Activated CD8-positive, alpha-beta memory T cell treated with anti-CD3 and anti-CD28 coated beads for 4 hours (primary cell): Measurements from ENCODE around the gene PRELP.
"Not testable (repeated sequence)": the region's sequence is repeated elsewhere in the genome, so short reads cannot be mapped to it uniquely, and the experiment has no call there.

ENCODE experiments used
- DNase-seq, 2 donors: peaks; one replicate each; pipeline ENCODE4 v3.0.0-alpha.2; 2020; ENCODE audit warnings: low read depth in 2 of 2

PRELP gene

DNA sequence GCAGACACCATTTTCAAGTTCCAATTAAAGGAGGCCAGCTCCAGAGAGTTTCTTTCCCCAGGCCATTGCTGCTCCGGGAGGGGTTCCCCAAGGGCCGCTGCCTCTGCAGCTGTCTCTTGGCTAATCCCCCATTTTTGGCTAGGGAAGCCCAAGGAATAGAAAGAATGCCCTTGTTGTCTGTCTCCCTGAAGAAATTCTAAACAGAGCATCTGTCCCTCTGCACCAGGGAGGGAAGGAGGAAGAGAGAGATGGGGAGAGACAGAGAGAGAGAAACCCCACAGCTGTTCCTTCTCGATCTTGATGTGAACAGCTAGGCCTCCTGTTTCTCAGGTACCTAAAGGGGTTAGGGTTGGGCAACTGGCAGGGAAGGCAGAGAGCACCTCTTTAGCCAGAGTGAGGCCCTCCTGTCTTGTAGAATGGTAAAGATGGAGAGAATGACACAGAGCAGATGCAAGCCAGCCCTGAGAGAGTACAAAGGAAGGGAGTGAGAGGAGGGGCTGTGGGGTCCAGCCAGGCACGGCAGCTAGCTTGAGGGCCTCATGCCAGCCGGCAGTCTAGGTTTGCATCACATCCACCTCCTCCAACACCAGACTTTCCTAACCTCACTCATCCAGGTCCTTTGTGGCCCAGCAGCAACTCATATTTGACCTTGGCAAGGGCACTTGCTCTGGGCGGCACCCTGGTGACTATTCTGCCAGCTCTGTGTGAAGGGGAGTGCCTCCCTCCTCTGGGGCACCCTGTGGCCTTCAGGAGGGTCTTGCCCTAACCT lies 31.4 kb downstream of the PRELP start:
- no peak for DNase-seq

DNA sequence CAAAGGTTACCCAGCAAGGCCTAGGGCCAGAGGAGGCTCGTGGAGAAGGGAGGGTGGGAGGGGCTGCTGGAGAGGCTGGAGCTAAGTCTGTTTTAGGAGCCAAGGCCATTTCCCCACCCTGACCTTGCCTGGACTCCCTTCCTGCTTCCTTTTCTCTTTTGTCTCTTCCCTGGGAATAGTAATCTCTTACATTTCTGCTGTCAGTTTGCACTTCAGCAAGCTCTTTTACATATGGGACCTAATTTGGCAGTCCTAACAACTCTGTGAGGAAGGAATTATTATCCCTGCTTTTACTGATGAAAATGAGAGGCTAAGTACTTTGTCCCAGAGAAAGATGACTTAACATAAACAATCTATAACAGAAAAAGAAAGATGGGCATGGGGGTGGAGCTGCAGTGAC lies 32.2 kb downstream of the PRELP start:
- DNase-seq = no peak

DNA sequence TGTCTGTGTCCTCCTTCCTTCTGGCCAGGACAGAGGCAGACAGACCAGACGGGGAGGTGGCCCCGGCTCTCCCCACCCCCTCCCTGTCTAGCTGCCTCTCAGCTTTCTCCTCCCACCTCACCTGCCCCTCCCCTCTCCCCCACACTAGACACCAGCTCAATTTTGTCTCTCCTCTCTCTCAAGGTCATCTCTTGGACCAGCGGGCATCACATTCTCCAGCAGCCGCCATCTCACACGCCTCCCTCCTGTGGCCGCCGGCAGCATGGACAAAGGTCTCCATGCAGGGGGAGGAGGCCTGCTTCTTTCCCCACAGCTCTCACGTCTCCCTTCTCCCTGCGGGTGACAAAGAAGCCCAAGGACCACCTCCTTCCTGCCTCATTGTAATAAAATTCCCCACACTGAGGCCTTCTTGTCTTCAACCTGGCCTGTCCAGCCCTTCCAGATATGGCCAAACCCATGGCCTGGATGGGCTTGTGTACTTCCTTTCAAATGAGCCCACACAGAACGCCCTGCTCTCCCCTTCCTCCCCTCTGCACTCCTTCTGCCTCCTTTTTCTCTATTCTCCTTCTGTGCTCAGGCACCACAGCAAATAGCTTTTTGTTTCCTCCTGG lies 33.0 kb downstream of the PRELP start:
- DNase-seq = no peak

DNA sequence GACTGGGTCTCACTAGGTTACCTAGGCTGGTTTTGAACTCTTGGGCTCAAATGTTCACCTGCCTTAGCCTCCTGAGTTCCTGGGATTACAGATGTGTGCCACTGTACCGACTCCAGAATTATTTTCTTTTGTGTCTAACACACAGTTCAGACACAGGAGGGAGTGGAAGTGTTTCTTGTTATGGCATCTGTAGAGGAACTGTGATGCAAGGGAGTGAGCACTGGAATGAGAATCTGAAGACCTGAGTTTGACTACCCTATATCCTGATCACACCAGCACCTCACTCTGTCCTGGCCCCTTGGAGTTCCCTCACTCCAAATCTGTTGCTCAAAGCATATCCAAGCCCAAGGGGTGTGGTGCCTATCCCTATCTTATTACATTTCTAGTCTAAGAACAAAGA lies 33.5 kb downstream of the PRELP start:
- DNase-seq = no peak

DNA sequence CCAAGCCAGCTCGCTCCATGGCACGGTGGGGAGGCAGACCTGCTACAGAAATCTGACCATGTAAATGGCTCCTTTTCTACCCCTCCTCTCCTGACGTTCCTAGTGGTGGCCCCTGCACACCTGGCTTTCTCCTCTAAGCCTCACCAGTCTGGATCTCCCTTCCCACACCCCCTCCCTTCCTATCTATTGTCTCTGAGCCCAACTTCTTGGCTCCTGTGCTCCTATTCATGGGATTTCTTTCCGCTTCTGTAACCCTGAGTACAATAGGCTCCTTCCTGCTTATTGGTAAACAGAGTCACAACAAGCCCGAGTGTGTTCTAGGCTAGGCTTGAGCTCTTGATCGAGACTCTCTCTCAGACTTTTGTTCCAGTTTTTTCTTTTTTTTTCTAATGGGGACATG lies 35.9 kb downstream of the PRELP start:
- DNase-seq = no peak

DNA sequence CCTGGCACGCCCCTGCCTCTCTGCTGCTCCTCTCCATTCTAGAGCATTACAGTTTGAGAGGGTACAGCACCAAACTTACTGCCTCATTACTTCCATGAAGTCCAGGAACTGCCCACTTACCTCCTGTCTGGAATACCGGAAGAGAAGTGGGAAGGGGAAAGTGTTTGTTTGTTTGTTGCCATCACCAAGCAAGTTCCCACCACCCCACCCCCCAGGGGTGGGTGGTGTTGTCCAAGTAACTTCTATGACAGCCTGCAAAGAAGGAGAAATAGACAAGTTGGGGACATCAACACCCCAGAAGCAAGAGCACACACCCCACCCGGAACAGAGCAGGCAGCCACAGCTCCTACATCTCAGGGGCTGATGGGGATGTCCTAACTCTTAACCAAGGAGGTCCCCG lies 36.3 kb downstream of the PRELP start:
- no peak for DNase-seq

DNA sequence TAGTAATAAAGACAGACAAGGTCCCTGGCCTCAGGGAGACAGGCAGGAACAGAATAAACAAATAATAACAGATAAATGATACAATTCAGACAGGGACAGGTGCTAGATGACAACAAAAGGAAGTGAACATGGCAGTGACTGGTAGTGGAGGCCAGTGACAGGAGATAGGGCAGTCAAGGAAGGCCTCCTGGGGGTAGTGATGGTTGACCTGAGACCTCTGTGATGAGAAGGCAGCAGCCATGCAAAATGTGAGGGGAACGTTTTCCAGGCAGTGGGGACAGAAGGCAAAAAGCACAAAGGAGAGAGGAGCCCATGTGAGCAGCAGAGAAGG lies 36.9 kb downstream of the PRELP start:
- DNase-seq = no peak

DNA sequence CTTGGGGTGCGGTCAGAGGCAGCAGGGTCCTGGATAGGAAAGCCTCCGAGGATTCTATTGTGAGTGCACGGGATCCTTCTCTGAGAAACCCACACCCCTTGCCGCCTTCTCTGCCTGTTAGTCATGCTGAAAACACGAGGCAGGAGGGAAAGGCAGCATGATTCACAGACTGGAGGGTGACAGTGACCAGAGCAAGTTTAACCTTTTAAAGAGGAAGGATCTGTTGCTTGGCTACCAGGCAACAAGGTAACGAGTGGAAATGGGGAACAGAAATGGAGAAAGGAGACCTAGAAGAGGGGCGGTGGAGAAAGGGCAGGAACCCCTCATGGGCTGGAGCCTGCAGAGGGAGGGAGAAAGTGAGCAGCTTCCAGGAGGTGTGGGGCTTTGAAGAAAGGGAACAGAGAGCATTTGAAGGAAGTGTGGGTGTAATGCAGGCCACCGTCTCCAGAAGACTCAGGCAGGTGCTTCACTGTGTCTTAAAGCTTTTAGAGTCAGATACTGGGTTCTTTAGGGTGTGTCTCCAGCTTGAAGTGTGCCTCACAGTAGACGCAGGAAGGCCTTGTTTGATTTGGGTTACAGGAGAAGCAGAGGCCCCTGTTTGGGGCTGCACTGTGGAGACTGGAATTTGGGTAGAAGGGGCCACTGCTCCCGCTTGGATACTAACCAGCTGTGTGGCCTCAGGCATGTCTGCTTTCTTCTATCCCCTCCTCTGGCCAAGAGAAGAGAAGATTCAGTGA lies 37.4 kb downstream of the PRELP start:
- DNase-seq = peak in 1 of 2 donors; percentile 10

DNA sequence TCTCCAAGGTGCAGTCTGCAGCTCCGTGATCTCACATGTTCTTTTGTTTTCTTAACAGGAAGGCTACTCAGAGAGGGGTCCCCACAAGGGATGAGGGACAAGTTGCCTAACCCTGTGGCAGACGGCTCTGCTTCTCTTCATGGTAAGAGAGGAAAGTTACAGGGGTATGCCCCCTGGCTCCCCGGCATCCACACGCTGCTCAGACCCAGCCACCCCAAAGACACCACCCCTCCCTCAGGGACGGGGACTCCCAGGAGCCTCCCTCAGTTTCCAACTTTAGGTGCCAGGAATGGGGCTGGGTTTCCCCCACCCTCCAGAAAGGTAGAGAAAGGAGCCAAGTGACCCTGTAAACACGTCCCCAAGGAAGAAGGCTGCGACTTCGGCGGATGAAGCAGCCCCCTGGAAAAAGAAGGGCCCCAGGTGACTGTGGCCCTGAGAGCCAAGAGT lies 38.0 kb downstream of the PRELP start:
- DNase-seq = no peak

DNA sequence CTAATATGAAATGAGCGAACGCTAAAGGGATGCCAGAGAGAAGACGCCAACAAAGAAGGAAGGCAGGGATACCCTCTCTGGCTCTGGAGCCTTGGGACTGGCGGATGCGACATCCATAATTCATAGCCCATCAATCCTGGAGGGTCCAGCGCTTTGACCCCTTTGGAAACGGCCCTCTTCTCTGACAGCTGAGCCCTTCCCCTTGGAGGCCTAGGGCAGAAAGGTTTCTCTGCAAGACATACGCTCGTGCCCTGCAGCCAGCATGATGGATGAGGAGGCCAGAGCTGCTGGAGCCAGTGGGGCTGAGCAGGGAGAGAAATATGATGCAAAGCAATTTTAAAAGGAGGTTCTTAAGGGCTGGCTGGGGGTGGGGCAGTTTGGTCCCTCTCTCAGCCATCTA lies 40.6 kb downstream of the PRELP start:
- DNase-seq = no peak

DNA sequence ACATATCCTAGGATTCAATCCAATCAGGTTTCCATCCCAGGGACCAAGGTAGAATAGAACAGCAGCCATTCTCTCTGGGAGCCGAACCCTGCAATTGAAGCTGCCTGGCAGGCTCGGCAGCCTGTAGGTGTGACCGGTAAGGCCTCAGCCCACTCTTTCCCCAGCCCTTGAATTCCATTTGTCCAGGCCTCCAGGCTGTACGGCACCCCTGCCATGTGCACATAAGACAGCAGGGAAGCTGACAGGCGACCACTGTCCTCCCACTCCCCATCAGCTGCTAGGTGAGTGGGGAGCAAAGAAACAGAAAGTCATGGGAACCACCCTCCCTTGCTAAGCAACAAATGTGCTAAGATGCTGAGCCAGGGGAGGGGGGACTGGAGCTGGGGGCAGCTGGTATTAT lies 41.3 kb downstream of the PRELP start:
- no peak for DNase-seq

DNA sequence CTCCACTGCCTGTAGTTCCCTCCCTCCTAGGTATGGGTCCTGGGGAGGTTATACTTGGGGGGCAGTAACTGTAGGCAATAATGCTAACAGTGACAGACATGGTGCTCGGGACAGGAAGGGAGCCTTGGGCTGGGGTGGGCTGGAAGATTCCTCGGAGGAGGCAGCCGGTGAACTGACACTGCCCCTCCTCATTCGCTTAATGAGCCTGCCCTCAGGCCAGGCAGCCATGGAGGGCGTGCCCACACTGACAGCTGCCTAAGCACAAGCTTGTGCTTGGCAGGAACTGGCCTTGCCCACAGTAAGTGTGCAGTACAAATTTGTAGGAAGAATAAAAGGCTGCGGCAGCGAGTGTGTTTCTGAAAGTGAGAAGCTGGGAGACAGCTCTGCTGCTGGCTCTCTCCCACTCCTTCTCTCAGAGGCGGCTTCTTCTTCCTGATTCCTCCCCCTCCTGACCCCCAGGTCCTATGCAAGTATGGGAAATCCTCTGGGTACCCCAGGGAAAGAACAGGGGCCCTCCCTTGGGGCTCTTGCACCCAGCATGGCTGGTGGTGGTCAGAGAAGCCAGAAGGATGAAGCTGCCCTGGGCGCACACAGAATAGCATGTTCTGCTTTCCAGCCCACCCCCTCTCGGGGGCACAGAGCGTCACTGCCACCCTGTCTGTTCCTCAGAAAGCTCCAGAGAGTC lies 42.0 kb downstream of the PRELP start:
- DNase-seq = no peak

DNA sequence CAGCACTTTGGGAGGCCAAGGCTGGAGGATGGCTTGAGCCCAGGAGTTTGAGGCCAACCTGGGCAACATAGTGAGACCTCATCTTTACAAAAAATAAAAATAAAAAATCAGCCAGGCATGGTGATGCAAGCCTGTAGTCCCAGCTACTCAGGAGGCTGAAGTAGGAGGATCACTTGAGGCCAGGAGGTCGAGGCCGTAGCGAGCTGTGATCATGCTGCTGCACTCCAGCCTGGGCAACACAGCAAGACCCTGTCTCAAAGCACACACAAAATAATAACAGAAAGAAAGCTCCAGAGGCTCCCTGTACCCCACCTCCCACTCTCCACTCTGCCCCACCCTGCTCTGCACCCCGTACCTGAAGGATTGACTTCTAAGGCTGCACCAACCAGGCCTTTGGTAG lies 42.5 kb downstream of the PRELP start:
- not testable (repeated sequence) for DNase-seq

DNA sequence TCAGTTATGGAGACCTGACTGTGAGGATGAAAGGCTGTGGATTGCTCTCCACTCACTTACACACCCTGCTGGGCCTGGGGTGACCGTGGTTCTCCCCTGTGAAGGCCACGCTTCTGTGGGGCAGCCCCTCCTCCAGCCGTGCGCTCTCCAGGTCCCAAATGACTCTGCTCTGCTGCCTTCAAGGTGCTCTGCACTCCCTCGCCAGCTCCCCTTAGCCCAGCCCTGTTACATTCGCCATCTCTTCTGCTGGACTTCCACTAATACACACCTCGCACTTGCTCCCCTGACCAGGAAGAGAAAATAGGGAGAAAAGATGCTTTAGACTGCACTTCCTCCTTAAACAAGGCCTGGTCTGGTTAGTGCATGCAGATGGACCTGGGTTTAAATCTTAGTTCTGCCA lies 42.9 kb downstream of the PRELP start:
- DNase-seq = no peak

DNA sequence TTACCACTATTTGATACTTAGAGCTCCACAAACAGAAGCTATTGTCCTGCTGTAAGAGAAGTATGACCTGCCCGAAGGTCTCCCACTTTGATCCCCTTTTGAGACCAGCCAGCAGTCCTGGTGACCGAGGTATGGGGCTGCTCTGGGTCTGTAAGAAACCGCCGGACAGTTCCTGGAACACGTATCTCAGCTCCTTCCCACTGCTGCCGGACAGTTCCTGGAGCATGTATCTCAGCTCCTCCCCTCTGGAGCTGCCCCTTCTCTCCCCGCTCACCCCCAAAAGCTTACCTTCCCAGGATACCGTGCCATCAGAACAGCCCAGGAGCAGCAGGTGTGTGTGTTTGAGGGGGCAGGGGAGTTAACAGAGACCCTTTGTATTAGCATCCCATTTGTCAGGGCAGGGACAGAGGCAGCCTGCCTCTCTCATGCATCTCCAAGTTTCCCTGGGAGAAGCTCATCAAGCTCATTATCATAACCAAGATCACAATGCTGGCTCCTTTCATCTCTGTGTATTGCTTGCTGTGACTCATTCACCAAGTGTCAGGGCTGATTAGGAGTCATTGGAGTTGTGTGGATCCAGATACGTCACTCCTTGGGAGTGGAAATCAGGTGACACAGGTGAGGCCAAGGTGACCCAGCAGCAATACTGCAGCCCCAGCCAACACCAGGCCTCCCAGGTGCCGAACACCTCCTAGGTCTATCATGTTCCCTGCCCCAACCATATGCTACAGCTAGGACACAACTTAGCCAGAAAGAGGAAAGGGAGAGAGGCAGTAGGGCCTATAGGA lies 43.6 kb downstream of the PRELP start:
- no peak for DNase-seq

DNA sequence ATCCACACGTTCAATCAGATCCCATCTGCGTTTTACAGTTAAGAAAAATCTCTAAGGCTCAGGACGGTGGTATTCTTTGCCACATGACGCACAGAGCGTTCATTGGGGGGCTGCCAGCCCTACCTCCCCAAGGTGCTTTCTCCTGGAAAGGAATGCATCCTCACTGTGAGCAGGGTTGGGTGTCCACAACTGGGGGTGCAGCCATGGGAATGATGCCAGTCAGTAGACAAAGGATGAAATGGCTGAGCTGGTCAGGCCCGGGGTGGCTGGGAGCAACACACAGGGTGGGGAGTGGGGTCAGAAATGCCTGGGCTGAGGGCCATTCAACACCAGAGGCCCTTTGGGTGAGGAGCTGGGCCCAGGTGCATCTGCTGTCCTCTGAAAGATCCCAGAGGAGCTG lies 44.3 kb downstream of the PRELP start:
- no peak for DNase-seq

DNA sequence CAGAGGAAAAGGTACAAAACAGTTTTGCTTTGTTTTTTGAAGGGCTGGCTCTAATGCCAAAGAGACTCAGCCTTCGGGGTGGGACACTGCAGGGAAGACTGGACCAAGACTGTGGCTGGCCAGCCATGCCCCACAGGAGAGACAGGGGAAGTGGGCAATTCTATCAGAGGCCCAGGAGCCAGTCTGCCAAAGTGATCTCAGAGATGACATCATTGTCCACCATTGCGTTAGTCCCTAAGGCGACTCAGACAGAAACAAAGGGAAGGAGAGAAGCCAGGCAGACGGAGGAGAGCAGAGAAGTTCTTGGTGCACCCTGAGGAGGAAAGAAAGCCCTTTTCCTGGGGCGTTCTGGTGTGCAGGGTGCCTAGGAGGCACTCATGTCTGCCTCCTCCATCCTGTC lies 44.7 kb downstream of the PRELP start:
- no peak for DNase-seq

DNA sequence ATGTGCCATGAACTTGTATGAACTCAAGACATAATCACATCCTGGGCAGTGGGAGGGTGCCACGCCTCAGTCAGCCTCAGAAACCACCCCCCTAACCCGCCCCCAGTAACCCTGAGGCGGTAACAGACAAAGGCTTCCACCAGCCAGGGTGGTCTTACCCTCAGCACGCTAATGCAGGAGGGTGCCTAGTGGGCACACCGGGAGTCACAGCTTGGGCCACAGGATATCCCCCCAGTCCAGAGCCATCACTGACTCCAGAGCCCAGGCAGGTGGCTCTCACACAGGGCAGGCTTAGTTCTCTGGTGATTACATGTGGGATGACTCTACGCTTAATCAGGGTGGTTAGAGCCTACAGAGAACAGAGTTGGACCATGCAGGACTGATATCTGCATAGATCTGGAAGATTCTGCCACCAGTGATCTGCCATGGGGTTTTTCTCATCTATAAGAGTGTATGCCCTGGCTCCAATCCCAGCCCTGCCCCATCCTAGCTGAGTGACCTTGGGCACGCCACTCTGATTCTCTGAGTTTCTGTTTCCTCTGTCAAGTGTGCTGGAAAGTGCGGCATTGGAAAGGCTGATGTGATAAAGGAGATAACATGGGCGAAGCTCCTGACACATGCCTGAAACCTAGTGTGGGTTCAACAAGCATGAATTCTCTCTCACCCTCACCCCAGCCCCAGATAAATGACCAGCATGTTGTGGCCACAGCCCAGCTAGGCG lies 45.6 kb downstream of the PRELP start:
- no peak for DNase-seq

DNA sequence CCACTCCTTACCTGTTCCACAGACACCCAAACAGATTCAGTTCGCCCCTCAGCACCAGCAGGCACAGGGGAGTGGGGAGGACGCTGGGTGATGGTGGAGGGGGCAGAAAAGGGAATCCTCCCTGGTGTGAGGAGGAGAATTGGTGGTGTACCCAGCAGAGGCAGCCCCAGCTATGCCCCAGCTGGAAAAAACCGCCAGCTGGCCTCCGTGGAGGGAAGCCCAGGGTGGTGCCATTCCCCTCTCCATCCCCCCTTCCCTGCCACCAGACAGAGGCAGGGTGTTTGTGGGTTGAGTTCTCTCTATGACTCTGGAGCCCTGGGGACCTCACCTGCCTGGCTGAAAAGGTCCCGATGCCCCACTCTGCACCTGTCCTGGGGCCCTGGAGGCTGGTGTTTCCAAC lies 46.2 kb downstream of the PRELP start:
- DNase-seq = no peak

DNA sequence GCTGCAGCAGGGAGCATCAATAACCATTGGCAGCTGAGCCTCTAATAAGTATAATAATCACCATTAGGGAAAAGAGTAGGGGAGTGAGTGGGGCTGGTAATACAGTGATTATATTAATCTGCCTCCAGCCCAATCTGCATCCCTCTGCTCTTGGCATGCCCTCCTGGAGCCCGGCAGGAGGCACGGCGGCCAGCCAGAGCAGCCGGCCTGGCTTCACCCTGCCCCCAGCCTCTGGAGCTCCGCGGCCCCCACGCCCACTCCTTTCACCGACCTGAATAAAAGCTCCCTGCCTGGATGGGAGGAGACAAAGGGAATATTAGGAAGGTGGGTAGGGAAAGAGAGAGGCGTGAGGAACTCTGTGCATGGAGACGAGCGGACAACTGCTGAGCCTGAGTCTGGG lies 46.6 kb downstream of the PRELP start:
- no peak for DNase-seq

DNA sequence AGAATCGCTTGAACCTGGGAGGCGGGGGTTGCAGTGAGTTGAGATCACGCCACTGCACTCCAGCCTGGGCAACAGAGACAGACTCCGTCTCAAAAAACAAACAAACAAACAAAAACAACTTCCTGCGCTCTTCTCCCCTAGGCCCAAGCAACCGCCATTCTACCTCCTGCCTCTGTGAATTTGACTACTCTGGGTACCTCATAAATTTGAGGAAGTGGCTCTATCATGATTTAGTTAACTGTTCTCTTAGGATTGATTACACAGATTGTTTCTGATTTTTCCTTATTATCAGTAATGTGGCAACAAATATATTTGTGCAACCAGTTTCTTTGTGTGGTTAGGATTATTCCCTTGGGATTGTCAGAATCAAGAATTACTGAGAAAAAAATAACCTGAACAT lies 48.1 kb downstream of the PRELP start:
- DNase-seq = no peak
